Smooth muscle cell of the brain vasculature (primary cell): ENCODE data around the gene RHD.
"Not testable (repeated sequence)": the region's sequence is repeated elsewhere in the genome, so short reads cannot be mapped to it uniquely, and the experiment has no call there.

ENCODE experiments used
- DNase-seq: peaks from one replicate; pipeline ENCODE4 v3.0.0-alpha.2; 2012; ENCODE audit warnings: low read depth, low spot score

The RHD gene

DNA sequence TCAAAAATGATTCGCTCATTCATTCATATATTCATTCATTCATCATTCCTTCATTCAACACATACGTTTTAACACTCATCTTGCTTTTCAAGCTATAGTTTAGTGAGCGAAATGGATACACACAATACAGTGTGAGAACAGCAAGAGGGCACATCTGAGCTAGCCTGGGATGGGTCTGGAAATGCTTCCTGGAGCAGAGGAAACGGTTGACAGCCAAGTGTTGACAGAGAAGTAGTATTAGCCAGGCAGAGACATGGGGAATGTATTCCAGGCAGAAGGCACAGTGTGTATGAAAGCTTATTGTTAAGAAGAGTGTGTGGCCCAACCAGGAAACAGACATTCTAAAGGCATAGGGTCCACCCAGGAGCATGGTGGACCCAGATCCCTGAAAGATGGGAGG, 32.6 kb downstream of the RHD start:
- DNase-seq: not testable (repeated sequence)

DNA sequence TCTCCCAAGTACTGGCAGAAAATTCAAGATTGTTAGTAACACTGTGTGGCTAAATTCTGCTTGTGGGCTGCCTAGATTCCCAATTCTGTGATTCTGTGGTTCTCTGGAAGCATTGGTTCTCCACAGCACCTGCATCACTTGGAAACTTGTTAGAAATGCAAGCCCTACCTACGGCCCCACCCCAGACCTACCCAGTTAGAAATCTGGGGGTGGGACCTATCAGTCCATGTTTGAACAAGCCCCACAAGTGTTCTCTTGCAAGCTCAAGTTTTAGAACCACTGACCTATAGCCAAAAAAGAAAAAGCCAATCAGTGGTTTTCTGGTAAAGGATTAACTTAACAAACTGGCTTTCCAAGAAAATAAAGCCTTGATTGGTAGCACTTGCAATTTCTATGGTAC, 35.9 kb downstream of the RHD start:
- DNase-seq: not testable (repeated sequence)

- DNase-seq: not testable (repeated sequence)
These were observed 36.8 kb downstream of the RHD start for GRCh38 chr1:25309085-25309484.

DNA sequence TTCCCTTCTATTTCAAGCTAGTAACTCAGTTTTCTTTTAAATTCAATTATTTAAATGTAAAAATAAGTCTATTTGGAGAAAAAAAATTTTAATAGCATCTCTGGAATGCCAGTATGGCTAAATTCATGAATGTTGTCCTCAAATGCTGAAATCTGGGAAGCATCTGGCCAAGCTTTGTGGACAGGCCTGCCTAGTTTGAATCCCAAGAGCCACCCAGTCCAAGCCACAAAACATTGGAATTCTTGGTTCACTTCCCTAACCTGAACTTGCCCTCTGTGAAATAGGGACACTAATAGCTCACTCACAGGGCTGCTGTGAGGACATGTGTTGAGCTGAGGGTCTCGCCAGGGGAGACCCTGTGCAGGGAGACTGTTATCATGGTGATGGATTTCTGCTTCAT, 37.2 kb downstream of the RHD start:
- DNase-seq: not testable (repeated sequence)

DNA sequence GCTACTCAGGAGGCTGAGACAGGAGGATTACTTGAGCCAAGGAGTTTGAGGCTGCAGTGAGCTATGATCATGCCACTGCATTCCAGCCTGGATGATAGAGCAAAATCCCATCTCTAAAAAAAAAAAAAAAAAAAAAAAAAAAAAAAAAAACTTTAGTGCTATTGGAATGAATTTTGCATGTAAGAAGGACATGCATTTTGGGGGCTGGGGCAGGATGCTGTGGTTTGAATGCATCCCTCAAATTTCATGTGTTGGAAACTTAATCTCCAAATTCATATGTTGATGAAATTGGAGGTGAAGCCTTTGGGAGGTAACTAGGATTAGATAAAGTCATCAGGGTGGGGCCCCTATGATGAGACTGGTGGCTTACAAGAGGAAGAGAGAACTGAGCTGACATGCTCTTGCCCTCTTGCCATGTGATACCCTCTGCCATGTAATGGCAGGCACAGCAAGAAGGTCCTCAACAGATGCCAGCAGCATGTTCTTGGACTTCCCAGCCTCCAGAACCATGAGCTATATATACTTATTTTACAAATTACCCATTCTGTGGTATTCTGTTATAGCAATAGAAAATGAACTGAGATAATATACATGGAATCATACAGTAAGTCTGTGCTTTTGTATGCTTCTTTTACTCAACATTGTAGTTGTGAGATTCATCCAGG, 40.6 kb downstream of the RHD start:
- not testable (repeated sequence) for DNase-seq

- not testable (repeated sequence) for DNase-seq
These were observed 48.1 kb downstream of the RHD start for GRCh38 chr1:25320314-25320938.

DNA sequence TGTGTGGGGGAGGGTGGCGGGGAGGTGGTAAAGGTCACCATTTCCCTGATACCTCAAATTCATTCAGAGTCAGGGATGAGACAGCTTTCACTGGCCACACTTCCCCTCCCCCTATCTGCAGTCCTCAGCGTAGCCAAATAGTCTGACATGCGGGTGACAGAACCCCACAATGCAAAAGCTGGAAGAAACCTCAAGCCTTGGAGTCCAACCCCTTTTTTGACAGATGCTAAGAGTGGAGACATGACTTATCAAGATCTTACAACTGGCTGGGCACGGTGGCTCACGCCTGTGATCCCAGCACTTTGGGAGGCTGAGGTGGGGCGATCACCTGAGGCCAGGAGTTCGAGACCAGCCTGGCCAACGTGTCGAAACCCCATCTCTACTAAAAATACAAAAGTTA, 49.8 kb downstream of the RHD start:
- DNase-seq: not testable (repeated sequence)

- not testable (repeated sequence) for DNase-seq
These were observed 52.1 kb downstream of the RHD start for GRCh38 chr1:25324407-25324806.

DNA sequence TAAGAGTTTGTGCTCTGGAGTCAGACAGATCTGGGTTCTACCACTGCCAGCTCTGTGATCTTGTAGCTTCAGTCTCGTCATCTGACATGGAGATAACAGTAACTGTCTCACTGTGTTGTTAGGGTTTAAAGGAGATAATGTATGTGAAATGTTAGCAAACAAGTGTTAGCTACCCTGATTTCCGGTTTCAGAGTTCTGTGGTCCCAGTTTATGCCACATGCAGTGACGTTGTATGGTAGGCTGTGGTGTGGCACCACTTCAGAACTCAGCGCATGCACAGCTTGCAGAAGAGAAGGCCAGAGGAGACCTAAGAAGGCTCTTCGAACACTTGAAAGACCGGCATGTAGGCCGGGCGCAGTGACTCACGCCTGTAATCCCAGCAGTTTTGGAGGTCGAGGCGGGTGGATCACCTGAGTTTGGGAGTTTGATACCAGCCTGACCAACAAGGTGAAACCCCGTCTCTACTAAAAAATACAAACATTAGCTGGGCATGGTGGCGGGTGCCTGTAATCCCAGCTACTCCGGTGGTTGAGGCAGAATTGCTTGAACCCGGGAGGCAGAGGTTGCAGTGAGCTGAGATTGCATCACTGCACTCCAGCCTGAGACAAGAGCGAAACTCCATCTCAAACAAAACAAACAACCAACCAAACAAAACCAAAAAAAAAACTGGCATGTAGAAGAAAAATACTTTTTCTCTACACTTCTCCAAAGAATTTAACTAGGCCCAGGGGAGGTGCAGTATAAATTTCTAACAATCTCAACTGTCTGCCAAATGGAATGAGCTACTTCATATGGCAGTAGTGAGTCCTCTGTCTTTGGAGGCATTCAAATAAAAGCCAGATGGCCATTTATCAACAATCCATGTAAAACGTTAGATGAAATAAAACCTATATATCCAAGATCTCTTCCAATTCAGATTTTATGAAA, 55.8 kb downstream of the RHD start:
- not testable (repeated sequence) for DNase-seq

DNA sequence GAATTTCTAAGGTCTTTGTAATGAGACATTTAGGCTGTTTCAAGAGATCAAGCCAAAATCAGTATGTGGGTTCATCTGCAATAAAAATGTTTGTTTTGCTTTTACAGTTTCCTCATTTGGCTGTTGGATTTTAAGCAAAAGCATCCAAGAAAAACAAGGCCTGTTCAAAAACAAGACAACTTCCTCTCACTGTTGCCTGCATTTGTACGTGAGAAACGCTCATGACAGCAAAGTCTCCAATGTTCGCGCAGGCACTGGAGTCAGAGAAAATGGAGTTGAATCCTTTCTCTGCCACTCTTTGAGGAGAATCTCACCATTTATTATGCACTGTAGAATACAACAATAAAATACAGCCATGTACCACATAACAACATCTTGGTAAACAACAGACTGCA, 56.5 kb downstream of the RHD start:
- not testable (repeated sequence) for DNase-seq

DNA sequence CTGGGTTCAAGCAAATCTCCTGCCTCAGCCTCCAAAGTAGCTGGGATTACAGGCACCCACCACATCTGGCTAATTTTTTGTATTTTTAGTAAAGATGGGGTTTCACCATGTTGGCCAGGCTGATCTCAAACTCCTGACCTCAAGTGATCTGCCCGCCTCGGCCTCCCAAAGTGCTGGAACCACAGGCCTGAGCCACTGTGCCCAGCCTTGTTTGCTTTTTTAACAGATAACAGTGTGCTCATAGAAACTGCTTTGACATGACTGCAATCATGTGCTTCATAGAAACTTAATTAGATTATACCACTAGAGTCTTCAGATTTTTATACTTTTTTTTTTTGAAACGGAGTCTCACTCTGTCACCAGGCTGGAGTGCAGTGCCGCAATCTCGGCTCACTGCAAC, 57.0 kb downstream of the RHD start:
- not testable (repeated sequence) for DNase-seq

DNA sequence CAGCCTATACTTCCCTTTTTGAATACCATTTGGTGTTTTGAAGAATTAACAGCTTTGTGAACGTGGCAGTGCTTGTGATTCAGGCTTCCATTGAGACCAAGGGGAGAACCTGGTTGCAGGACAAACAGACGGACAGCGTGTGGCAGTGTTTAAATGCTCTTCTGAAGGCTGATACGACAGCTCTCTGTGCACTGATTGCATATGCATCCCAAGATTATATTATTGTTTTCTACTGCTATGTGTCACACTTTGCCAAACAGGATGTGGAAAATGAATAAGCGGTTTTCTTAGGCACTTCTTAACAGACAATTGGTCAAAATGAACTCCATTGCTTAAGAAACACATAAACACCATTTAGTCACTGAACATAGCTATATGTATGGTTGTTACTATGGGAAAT, 57.6 kb downstream of the RHD start:
- not testable (repeated sequence) for DNase-seq

GRCh38 chr1:25336922-25337354, 64.6 kb downstream of the RHD start:
- DNase-seq: not testable (repeated sequence)

DNA sequence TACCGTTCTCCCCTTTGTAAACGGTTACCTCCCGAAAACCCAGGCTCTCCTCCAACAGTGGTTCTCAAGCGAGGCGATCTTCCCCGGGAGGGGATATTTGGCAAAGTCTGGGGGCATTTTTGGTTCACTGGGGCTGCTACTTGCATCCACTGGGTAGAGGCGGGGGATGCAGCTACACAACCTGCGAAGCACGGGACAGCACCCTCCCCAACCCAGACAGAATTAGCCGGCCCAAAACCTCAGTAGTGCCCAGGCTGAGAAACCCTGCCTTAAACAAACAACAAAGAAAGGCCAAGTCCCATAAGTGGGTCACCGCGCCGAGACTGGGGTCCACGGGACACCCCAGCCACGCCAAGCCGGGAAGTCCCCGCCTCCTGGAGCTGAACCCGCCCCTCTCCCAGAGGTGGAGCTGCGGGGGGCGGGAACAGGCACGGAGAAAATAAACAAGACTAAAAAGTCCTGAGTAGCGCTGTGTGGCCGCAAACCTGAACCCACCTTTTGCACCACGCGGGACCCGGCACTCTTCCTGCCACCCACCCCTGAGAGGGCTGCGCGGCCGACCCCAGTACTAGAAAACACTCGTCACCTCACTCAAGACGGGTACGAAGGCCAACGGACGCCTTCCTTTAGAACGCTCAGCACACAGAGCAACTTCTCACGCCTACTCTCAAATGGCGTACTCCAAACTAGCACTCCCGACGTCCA, 65.3 kb downstream of the RHD start:
- not testable (repeated sequence) for DNase-seq

GRCh38 chr1:25338188-25338981, 66.1 kb downstream of the RHD start, which contains the start of gene TMEM50A:
TSS of gene TMEM50A (plus strand) at chr1:25338334. CDS start at chr1:25340487, 2,153 bp downstream.
- DNase-seq: no peak

DNA sequence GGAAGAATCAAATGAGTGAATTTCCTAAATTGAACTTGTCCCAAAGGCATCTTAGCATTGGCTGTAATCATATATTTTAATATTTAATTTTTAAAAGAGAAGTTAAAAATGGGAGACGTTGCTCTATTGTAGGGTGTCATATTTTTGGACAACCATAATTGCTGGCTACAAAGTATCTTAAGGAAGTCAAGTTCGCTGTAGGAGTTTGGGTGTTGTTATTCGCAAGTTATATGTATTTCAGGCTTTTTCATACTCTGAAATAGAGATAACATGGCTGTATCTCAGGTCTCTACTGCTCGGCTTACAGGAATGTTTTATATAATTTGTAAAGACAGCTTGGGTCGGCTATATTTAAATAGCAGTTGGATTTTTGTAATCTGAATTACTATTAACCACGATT, 66.7 kb downstream of the RHD start:
- DNase-seq: no peak

GRCh38 chr1:25341746-25342145, 69.4 kb downstream of the RHD start:
- no peak for DNase-seq

DNA sequence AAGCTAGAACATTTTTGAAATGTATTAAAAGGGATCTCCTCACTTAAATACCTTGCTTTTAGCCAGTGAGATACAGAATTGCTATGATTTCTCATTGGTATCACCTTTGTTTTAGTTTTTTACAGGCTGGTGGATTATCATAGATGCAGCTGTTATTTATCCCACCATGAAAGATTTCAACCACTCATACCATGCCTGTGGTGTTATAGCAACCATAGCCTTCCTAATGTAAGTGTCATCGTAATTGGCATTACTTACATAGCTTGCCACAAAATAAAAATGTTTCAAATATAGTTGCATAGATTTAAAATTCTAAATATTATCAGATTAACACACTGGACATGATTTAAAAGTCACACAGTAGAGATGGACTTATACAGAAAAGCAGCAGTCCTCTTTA, 70.5 kb downstream of the RHD start:
- no peak for DNase-seq

DNA sequence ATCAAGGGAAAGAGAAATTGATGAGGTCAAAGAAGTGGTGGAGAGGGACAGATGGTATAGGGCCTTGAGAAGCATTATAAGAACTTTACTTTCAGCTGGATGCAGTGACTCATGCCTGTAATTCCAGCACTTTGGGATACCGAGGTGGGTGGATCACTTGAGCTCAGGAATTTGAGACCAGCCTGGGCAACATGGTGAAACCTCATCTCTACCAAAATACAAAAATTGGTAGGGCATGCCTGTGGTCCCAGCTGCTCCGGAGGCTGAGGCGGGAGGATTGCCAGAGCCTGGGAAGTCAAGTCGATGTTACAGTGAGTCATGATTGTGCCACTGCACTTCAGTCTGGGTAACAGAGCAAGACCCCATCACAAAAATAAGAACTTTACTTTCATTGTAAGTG, 71.6 kb downstream of the RHD start:
- DNase-seq: no peak

- no peak for DNase-seq
These were observed 75.2 kb downstream of the RHD start for GRCh38 chr1:25347556-25347955.

DNA sequence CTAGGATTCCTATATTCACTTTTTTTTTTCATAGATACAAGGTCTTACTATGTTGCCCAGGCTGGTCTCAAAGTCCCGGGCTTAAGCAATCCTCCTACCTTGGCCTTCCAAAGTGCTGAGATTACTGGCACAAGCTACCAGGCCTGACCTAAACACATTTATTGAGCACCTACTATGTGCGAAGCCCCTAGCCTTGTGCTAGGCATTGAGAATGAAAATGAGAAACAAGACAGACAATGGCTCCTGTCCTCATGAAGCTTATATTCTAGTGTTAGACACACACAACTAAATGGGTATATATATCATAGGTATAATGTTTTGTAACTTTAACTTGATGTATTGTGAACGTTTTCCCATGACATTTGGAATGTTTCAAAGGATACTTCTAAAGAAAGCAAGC, 77.3 kb downstream of the RHD start:
- no peak for DNase-seq
